Activated T-cell treated with anti-CD3 and anti-CD28 coated beads, Interleukin-2, amount 50 U/mL, for 4 hours (primary cell): ENCODE measurements around the gene SLC22A4. TPM values are rescaled to one million over a fixed set of nuclear protein-coding genes. Genes with fewer than 3 reads are reported as not detected.

ENCODE experiments used
- ATAC-seq, 2 donors: fragments of 200-7000 bp; cut with Tn5 transposase; one replicate each; pipeline ENCODE4 v1.10.0; 2021
- DNase-seq: peaks from one replicate; pipeline ENCODE4 v3.0.0-alpha.2; 2020
- H3K27me3 Mint-ChIP-seq: one replicate; pipeline ENCODE4 v1.8.0; 2021; ENCODE audit warnings: low read depth, mixed read lengths
- H3K36me3 Mint-ChIP-seq: one replicate; pipeline ENCODE4 v1.8.0; 2022; ENCODE audit warnings: mixed read lengths; ENCODE audit not compliant: insufficient read depth
- H3K4me1 Mint-ChIP-seq: one replicate; pipeline ENCODE4 v1.8.0; 2021; ENCODE audit warnings: low read depth, mixed read lengths
- H3K4me3 Mint-ChIP-seq: one replicate; pipeline ENCODE4 v1.8.0; 2021; ENCODE audit warnings: mild to moderate bottlenecking, moderate library complexity, mixed read lengths
- H3K9me3 Mint-ChIP-seq: one replicate; pipeline ENCODE4 v1.8.0; 2021; ENCODE audit warnings: mixed read lengths
- total RNA-seq, 3 donors: library from RNA; stranded (reverse); gene quantifications; one replicate each; pipeline ENCODE4 v1.2.1, GENCODE V29; 2021

Gene SLC22A4
- total RNA-seq, 3 donors from 2014 or later, result 1.4 to 2.8 (median 1.8) TPM

DNA sequence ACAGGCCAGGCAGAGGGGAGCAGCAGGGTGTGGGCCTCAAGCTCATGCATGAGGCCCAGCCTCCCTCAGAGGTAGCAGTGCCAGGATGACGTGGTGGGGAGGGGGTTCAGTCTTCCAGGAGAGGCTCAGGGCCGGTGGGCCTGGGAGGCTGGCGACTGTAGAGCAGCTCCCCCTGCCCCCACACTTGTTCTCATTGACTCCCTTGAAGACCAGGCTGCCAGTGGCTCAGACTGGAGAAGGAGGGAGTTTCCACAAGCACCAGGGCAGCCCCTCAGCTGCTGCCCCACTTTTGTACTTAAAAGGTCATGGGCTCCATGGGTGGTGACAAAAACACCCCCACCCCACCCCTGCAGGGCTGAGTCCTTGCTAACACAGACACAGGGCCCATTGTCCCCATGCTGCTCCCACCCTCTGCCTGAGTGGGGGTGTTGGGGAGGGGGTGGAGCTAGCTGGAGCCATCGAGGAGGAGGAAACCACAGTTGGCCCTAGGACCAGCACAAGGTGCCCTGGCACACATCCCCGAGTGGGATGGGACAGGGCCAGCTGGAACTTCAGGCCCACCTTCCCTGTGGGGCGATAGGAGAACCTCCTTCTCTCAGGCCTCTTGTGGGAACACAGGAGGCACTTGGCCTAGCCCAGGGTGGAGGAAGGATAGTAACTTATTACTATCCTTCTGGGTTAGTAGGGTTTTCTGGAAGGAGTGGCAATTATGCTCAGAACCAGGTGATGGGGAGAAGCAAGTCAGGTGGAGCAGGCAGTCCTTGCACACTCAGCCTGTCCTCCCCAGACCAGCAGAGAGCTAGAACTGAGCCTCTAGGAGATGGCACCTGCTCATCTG, 26.0 kb upstream of the SLC22A4 start:
- Mint-ChIP-seq H3K9me3 (no peaks in the 10 kb centered on the region), H3K36me3 (no peaks in the 10 kb centered on the region), H3K4me1 (peaks cover 10% of the 10 kb centered on the region), H3K4me3 (no peak overlapping the region), H3K27me3 (peaks cover 4% of the 10 kb centered on the region)
- DNase-seq (no peak), ATAC-seq (no peak)

- no peak for ATAC-seq
- peaks cover 10% of the 10 kb centered on the region for H3K4me1 Mint-ChIP-seq
These were observed 25.2 kb upstream of the SLC22A4 start for GRCh38 chr5:132268769-132269551.

GRCh38 chr5:132269635-132270334, 24.4 kb upstream of the SLC22A4 start:
- ATAC-seq (no peak), DNase-seq (no peak)
- Mint-ChIP-seq H3K4me3 (no peak overlapping the region), H3K4me1 (peaks cover 5% of the 10 kb centered on the region), H3K27me3 (peaks cover 15% of the 10 kb centered on the region), H3K9me3 (no peaks in the 10 kb centered on the region), H3K36me3 (no peaks in the 10 kb centered on the region)

More at GRCh38 chr5:132268769-132269551, 25.2 kb upstream of the SLC22A4 start:
- Mint-ChIP-seq H3K4me3 (no peak overlapping the region), H3K27me3 (peaks cover 9% of the 10 kb centered on the region), H3K9me3 (no peaks in the 10 kb centered on the region), H3K36me3 (no peaks in the 10 kb centered on the region)
- no peak for DNase-seq

- Mint-ChIP-seq H3K4me3 (no peak overlapping the region), H3K4me1 (peaks cover 5% of the 10 kb centered on the region), H3K27me3 (peaks cover 17% of the 10 kb centered on the region), H3K36me3 (no peaks in the 10 kb centered on the region), H3K9me3 (no peaks in the 10 kb centered on the region)
- DNase-seq, result no peak
- no peak for ATAC-seq
These were observed 23.9 kb upstream of the SLC22A4 start for GRCh38 chr5:132270335-132270665.

DNA sequence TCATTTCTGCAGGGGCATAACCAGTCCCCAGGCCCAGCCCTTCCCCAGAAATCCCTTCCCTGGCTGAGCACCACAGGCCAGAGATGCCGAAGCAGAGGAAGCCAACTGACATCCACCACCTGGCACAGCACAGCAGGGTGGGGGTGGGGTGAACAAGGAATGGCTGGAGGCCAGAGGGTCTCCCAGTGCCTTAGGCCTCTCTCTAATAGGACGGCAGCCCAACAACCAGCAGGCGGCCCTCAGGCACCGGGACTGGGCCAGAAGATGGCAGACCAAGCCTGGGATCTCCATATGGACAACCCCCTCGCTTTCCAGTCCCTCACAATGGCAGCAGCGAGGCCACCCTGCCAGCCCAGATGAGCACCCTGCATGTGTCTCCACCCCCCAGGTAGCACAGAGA, 23.5 kb upstream of the SLC22A4 start:
- no peaks in the 10 kb centered on the region for H3K36me3 Mint-ChIP-seq
- no peaks in the 10 kb centered on the region for H3K9me3 Mint-ChIP-seq
- DNase-seq (no peak), ATAC-seq (no peak)
- peaks cover 5% of the 10 kb centered on the region for H3K4me1 Mint-ChIP-seq
- H3K4me3 Mint-ChIP-seq, result no peak overlapping the region
- peaks cover 17% of the 10 kb centered on the region for H3K27me3 Mint-ChIP-seq

GRCh38 chr5:132271251-132272246, 22.6 kb upstream of the SLC22A4 start:
- H3K9me3 Mint-ChIP-seq, result no peaks in the 10 kb centered on the region
- no peak overlapping the region for H3K4me3 Mint-ChIP-seq
- H3K36me3 Mint-ChIP-seq, result no peaks in the 10 kb centered on the region
- H3K27me3 Mint-ChIP-seq, result peaks cover 17% of the 10 kb centered on the region
- H3K4me1 Mint-ChIP-seq, result peaks cover 5% of the 10 kb centered on the region
- no peak for ATAC-seq
- no peak for DNase-seq

- peaks cover 5% of the 10 kb centered on the region for H3K4me1 Mint-ChIP-seq
- no peaks in the 10 kb centered on the region for H3K36me3 Mint-ChIP-seq
- no peak overlapping the region for H3K4me3 Mint-ChIP-seq
- ATAC-seq (peak in 1 of 2 donors; percentile 51), DNase-seq (peak; percentile 71)
- H3K27me3 Mint-ChIP-seq, result peaks cover 17% of the 10 kb centered on the region
- no peaks in the 10 kb centered on the region for H3K9me3 Mint-ChIP-seq
These were observed 21.6 kb upstream of the SLC22A4 start for GRCh38 chr5:132272311-132273210.

- H3K27me3 Mint-ChIP-seq, result peaks cover 17% of the 10 kb centered on the region
- DNase-seq, result no peak
- no peak overlapping the region for H3K4me3 Mint-ChIP-seq
- H3K9me3 Mint-ChIP-seq, result no peaks in the 10 kb centered on the region
- H3K4me1 Mint-ChIP-seq, result peaks cover 5% of the 10 kb centered on the region
- H3K36me3 Mint-ChIP-seq, result no peaks in the 10 kb centered on the region
- no peak for ATAC-seq
These were observed 20.6 kb upstream of the SLC22A4 start for GRCh38 chr5:132273631-132274030.

GRCh38 chr5:132274050-132274792, 20.0 kb upstream of the SLC22A4 start:
- Mint-ChIP-seq H3K4me1 (peaks cover 5% of the 10 kb centered on the region), H3K27me3 (peaks cover 17% of the 10 kb centered on the region), H3K36me3 (no peaks in the 10 kb centered on the region), H3K4me3 (no peak overlapping the region), H3K9me3 (no peaks in the 10 kb centered on the region)
- no peak for ATAC-seq
- no peak for DNase-seq

- DNase-seq, result no peak
- H3K4me1 Mint-ChIP-seq, result peaks cover 5% of the 10 kb centered on the region
- ATAC-seq, result no peak
- H3K4me3 Mint-ChIP-seq, result no peak overlapping the region
- H3K9me3 Mint-ChIP-seq, result no peaks in the 10 kb centered on the region
- H3K36me3 Mint-ChIP-seq, result no peaks in the 10 kb centered on the region
- H3K27me3 Mint-ChIP-seq, result peaks cover 17% of the 10 kb centered on the region
These were observed 18.6 kb upstream of the SLC22A4 start for GRCh38 chr5:132275367-132276220.

DNA sequence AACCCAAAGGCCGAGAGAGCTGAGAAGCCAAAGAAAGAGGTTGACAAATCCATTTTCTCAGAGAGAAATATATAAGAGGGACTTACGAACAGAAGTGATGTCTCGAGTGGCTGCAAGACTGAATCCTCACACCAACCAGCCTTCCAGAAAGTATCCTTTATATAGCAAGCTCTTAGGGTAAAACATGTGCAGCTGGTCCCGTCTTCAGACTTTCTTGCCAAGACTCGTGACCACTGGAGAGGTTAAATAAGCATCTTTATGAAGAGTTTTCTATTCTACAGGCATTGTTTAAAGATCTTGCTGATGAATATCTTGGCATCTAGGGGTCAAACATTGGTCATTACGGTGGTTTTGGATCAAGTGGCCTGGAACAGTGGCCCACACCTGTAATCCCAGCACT, 16.9 kb upstream of the SLC22A4 start:
- no peak for ATAC-seq
- DNase-seq, result no peak
- Mint-ChIP-seq H3K36me3 (no peaks in the 10 kb centered on the region), H3K27me3 (peaks cover 13% of the 10 kb centered on the region), H3K4me1 (peaks cover 2% of the 10 kb centered on the region), H3K9me3 (no peaks in the 10 kb centered on the region), H3K4me3 (no peak overlapping the region)
